ENCODE results near the gene MED12.

The MED12 gene

DNA sequence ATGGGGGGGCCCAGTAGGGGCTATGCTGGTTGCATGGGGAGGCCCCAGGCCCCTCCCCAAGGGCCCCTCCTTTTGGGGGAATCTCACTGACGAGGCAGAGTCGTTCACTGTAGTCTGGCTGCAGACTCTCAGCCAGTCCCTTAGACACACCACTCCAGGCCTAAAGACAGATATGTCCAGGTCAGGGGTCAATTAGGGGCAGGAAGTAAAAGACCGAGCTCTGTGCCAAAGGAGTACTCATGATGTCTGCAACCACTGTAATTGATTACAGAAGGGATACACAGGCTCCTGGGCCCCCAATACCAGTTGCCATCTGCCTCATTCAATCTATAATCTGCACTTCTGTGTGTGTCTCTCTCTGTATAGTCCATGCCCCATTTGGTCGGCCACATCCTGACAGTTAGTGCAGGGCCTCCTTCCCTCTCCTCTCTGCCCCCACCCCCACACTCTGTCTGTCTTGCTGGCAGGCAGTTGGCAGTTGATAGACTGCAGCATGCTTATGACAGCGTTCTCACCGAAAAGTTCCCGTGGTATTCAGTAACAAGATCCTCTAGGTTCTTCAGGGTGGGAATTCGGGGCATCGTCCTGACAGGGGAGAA is 10.5 kb upstream of the MED12 start:
- no peak for DNase-seq

DNA sequence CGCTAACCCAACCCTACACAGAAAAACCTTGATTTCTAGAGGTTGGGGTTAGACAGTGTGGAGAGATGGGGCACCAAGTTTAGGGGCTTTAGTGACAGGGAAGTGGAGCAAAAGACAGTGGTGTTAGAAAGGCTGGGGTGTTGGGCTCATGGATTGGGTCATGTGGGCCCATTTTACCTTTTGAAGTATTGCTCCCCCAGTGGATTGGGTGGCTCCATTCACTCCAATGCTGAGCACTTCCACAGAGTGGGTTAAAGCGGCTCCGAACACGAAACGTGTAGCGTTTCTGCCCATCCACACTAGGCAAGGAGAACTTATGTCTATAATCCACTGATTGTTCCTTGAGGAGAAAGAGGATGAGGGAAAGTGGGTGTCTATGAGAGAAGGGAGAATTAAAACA is 9.3 kb upstream of the MED12 start:
- no peak for DNase-seq

DNA sequence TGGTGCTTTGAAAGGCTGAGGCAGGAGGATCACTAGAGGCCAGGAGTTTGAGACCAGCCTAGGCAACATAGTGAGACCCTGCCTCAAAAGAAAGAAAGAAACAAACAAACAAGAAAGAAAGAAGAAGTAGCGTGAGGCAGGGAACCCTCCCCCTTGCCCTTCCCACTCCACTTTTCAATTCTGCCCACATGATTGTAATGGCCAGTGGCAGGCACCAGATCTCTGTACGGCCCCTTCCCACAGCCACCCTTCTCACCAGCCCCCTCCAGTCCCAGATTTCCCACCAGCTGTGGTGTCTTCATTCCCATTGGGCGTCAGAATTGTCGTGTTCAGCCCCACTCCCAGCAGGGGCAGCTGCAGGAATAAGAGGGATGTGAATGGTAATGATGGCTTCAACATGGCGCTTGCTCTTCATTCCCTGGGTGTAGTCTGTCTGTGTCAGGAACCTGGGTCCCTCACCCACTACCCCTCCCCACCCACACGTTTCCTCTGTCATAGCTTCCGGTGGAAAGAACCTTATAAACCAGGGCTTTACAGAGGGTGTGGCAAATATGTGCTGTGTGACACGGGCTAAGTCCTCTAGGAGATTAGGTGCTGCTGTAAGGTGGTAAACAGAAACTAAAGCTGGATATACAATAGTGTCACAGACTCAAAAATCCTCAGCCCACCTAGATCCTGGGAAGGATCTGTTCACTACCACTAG is 7.1 kb upstream of the MED12 start, which contains the start of gene IL2RG:
Gene IL2RG (minus strand): TSS at position 437 of the 703 bp plus-strand sequence. CDS start 38 bp downstream, at position 399.
- DNase-seq = no peak

DNA sequence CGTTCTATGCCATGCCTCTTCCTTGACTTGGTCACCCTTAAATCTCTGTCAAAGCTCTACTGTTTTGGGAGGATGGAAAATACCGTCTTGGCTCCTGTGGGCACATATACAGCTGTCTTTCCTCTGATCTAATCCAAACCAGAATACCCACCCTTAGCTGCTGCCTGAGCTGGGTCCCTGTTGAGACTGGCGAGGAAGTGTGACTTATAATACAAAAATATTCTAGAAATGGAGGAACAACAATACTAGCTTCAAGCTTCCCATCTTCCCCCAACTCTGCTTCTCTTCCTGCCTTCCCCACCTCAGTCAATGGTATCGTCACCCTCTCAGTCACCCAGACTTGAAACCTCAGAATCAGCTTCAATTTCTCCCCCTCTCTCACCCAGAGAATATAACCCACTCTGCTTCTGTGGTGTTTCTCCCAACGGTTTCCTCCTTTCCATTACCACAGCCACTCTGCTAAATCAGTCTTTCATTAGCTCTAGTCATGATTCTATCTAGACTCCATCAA is 6.4 kb upstream of the MED12 start:
- DNase-seq = no peak

DNA sequence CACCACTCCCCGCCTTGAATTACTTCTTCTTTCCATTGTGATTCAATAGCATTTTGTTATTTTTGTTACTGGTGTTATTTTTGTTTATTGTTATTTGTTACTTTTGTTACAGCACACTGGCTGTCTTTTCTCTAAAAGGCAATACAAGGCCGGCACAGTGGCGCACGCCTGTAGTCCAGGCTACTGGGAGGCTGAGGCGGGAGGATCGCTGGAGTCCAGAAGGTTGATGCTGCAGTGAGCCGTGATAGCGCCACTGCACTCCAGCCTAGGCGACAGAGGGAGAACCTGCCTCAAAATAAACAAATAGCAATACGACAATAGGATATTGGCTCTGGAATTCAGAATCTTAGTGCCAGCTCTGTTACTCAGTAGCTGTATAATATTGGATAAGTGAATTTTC is 1.0 kb upstream of the MED12 start:
- no peak for DNase-seq

DNA sequence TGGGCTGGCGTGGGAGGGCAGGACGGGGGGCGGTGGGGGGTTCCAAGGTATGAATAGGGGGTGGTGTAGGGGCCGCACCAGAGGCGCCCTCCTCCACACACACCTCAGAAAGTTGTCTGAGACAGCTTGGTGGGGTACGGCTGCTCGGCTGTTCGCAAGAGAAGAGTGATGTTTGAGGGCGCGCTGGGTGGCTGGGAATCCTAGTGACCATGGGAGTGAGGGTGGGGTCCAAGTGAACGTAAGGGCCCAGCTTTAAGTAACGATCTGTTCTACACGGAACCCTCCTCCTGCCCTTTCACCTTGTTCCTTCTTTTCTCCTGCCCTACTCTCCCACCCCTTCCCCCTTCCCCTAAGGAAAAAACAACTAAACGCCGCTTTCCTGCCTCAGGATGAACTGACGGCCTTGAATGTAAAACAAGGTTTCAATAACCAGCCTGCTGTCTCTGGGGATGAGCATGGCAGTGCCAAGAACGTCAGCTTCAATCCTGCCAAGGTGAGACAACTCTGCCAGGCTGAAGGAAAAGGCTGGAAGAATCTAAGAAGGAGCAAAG is 664 bp downstream of the MED12 start:
- no peak for DNase-seq

DNA sequence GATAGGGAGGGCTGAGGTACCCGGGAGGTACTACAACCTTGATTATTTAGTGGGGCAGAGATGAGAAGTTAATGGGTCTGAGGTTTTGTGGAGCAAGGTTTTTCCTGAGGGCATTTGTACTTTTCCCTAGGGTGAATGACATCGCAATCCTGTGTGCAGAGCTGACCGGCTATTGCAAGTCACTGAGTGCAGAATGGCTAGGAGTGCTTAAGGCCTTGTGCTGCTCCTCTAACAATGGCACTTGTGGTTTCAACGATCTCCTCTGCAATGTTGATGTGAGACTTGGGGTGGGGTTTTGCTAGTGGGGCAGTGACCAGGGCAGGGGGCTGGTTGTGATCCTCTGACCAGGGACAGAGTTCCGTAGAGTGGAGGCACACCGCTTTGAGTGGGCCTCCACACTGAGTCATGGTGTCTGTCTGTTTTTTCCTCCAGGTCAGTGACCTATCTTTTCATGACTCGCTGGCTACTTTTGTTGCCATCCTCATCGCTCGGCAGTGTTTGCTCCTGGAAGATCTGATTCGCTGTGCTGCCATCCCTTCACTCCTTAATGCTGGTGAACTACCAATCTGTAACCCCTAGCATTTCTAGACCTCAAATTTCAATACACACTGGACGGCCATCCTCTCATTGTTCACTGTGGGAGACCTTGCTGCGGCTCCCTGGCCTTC is 9.9 kb downstream of the MED12 start:
- DNase-seq = no peak

DNA sequence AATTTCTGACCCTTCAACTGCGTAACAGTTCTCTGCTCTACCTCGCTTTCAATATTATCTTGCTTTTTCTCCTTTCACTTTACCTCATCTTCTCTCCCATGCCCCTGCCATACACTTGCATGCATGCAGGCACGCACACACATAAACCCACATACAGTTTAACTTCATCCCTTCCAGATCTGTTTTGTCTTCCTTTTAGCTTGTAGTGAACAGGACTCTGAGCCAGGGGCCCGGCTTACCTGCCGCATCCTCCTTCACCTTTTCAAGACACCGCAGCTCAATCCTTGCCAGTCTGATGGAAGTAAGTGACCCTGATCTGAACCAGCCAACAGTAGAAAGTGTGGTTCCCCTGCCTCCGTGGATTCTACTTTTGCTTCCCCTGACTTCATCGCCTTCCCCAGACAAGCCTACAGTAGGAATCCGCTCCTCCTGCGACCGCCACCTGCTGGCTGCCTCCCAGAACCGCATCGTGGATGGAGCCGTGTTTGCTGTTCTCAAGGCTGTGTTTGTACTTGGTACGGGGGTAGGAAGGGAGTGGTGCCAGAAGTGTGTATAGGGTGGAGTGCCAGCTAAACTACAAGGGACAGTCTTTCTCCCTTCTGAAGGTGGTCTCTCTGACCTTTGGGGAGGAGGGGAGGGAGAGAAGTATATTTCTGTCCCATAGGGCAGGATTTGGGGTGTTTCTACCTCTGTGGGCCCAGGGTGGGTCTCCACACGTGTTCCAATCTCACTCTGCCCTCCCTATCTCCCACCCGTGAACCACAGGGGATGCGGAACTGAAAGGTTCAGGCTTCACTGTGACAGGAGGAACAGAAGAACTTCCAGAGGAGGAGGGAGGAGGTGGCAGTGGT is 10.7 kb downstream of the MED12 start:
- no peak for DNase-seq

DNA sequence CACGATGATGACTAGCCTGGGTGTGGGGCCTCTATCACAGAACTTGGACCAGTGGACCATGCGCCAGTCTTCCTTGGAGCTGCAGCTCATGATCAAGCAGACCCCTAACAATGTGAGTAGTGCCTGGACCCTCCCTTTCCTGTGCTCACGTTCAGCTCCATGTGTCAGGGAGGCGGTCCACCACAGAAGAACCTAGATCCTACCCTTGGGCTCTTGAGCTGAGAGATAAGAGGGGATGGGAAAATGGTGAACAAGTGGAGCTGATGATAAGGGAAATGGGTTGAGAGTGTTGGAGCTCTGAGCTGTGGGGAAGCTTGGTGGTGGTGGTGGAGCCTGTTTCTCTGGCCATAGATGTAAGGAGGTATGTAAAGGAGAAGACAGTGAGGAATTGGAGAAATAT is 13.1 kb downstream of the MED12 start:
- DNase-seq = no peak

DNA sequence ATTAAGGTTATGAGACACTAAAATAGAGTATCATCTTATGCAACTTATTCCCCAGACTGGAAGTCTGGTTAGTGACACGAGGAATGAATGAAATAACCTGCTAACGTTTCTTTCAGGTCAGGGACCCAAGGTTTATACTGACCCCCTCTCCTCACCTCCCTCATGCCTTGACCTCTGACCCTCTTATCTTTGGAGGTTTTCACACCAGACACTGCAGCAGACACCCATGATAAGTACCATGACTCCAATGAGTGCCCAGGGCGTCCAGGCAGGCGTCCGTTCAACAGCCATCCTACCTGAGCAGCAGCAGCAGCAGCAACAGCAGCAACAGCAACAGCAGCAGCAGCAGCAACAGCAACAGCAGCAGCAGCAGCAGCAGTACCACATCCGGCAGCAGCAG is 22.0 kb downstream of the MED12 start:
- no peak for DNase-seq

DNA sequence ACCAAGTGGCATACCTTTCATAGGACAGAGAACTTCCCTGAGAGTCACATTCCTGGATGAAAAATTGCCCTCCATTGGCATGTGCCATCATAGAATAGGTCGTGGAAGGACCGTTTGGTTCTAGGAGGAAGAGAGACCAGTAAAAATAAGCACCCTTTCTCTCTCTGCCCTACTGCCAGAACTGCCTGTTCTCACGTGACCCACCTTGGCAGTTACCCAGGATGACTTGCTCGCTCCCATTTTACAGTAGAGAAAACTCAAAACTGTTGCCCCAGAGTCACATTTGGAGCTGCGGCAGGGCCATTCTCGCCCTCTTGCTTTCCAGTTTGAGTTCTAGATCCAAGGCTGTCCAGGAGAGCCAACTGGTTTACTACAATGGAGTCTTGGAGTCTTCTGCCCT is 25.1 kb downstream of the MED12 start:
- DNase-seq = no peak

DNA sequence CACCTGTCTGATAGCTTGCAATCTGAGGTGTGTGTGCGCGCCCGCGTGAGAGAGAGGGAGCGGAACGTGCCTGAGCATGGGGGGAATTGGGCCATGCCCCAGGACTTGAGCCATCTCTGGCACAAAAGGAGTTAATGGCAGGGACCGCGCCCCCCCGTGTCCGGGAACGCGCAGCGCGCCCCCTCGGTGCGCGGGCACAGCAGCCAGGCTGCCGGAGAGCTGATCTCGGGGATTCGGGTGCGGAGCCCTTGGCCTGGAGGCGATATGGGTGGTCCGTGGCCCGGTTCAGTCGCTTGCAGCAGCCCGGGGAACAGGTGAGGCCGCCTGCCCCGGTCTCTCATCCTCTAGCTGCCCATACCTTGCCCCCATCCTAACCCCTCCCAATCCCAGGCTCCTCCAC is 26.3 kb downstream of the MED12 start, which contains the start of gene NLGN3:
Gene NLGN3 (plus strand): TSS at position 191 of the 400 bp plus-strand sequence. CDS start 2,909 bp downstream, outside the sequence.
- no peak for DNase-seq

DNA sequence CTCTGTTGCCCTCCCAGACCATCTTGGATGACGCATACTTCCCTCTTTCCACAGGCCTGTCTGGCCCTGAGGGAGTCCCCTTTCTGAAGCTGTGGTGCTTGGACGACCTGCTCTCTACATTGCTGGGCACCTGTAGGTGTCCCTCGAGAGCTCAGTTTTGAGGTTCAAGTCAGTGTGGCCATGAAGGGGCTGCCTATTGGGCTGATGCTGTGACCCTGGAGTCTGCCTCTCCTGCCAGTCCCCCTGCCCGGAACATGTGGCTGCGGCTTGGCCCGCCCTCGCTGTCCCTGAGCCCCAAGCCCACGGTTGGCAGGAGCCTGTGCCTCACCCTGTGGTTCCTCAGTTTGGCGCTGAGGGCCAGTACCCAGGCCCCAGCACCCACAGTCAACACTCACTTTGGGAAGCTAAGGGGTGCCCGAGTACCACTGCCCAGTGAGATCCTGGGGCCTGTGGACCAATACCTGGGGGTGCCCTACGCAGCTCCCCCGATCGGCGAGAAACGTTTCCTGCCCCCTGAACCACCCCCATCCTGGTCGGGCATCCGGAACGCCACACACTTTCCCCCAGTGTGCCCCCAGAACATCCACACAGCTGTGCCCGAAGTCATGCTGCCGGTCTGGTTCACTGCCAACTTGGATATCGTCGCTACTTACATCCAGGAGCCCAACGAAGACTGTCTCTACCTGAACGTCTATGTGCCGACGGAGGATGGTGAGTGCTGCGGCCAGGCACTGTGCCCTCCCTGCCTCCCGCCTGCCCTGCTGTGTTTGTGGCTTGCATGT is 29.3 kb downstream of the MED12 start:
- DNase-seq = no peak

DNA sequence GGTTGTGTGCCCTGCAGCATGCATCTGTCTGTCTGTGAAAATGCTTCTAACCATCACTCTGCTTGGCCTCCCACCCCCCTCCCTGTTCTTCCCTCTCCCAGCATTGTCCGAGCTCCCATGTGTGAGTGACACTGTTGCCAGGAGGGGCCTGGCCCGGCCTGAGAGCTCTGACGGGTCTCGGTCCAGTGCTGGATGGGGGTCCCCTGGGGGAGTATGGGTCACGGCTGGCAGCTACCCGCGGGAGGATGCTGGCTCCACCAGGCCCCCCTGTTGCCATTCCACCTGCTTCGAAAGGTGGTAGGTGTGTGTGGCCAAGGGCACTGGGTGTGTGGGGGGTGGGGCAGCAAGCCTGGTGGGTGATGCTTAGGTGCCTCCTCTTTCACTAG is 29.9 kb downstream of the MED12 start:
- DNase-seq = no peak

DNA sequence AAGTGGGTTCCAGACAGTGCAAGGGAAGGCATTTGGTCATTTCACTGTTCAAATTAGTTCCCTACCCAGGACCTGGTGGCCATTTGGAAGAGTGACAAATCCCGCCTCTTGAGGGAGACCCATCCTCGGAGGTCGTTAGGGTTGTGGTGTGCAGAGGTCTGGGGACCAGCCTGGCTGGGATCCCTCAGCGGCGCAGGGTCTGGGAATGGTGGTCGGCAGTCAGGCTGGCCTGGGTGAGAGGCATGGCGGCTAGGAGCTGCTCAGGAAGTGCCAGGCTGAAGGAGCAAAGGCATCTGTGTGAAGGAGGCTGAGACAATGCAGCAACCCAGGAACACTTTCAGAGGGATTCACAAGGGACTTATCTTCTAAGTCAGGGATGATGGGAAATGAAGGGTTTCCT is 33.0 kb downstream of the MED12 start:
- DNase-seq = no peak

DNA sequence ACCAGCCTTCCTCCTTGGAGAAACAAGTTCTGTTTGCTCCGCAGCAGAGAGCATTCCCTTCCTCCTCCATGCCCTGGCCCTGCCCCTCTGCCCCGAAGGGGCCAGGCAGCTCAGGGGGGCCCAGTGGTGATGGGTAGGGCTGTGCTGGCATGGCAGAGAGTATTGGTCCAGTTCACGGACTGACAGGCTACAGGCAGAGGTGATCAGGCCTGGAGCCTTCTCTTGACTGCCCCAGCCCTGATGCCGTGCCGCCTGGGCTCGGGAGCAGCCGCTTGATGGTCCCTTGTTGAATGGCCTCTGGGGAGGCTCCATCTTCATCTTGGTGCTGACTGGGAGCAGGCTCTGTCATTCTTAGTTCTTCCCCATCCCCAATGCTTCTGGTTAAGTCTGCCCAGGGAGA is 35.8 kb downstream of the MED12 start:
- no peak for DNase-seq

DNA sequence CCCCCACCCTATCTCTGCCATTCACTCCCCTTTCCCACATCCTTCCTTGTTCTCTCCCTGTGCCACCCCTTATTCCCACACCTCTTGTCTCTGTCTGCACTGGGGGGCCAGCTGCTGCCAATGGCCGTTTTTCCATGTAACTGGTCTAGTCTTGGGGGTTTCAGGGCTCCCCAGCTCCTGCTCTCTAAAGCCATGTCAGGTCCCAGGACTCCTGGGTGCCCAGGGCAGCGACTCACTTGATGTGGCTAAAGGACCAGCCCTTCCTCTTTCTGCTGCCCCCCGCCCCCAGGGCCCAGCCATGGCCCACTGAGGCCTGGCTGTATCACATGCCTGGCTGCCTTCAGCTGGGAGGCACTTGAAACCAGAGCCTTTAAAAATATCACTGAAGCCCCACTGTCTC is 36.2 kb downstream of the MED12 start:
- no peak for DNase-seq

DNA sequence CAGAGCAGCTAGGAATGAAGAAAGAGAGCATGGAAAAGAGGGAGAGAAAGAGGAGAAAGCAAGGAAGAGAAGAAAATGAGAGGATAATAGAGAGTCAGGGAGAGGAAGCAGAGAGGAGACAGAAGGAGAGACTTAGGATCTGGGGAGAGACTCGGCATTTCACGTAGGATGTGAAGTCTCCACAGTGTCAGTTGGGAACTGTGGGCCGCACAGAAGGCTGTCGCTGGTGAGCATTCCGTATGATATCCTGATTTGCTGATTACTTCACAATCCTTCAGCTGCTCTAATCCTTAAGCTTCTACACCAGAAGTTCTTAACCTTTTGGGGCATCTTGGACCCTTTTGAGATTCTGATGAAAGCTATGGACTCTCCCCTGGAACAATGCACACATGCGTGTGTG is 40.2 kb downstream of the MED12 start:
- no peak for DNase-seq

DNA sequence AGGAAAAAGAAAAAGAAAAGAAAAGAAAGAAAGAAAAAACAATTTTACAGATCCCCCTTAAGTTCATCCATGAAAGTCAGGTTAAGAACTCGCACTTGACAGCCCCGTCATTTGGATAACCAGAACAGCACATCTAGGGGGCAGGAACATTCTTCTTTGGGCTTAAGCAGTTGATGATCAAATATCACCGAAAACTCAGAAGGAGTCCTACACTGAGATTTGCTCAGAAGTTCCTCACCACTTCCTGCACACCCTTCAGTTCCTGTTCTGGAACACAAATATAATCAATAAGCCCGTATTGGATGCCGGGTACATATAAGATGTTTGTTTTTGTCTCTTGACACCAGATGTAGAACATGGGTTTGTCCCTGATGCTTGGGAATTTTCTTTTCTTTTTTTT is 40.9 kb downstream of the MED12 start:
- DNase-seq = no peak

DNA sequence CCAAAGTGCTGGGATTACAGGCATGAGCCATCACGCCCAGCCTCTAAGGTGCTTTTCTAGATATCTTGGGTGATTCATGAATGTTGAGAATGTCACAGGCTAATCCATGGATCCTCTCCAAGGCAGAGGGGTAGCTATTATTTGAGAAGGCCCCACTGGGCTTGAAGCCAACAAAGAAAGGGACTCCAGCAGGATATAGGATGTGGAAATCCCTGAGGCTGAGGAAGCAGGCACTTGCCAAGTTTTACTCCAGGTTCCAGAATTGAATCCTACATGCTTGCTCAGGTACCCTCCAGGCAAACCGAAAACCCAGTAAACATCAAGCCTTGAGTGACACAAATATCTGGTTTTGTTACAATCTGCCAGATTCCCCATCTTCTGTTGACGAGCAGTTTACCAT is 42.1 kb downstream of the MED12 start:
- no peak for DNase-seq

DNA sequence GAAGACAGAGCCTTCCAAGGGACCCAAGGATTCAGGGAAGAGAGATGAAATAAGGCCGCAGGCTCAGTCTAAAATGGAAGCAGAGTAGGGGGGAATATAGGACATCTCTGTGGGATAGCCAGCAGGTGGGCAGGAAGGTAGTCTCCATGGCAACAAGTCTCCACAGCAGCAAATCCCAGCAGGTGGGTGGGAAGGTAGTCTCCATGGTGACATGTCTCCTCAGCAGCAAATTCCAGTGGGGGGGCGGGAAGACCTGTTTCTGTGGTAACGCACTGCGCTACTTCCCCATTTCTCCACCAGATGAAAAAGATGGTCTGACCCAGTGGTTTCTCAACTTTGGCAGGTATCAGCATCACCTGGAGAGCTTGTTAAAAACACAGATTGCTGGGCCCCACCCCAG is 44.6 kb downstream of the MED12 start:
- DNase-seq = no peak

DNA sequence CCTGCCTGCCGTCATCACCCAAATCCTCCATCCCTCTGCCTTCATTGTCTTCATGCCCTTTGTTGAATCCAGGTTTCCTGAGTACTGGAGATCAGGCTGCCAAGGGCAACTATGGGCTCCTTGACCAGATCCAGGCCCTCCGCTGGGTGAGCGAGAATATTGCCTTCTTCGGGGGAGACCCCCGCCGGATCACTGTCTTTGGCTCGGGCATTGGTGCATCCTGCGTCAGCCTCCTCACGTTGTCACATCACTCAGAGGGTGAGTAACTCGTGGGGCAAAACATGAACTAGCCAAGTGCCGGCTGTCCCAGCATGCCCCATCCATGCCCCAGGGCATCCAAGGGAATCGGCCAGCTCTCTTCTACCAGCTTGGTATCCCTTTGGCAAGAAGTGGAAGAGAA is 45.7 kb downstream of the MED12 start:
- no peak for DNase-seq

Measured in DMS79 treated with DMSO at 0.1 percent for 48 hours (cell line).